OCI-LY1 (cell line): ENCODE results near the gene PCDHGA1.
"Not testable (repeated sequence)": the region's sequence is repeated elsewhere in the genome, so short reads cannot be mapped to it uniquely, and the experiment has no call there.

Source experiments
- H2AFZ ChIP-seq: fragments of 200-600 bp; sonication (generic), shearing (Covaris generic); 2 replicates; pipeline ENCODE4 v1.6.0; 2014; ENCODE audit warnings: antibody characterized with exemption, mild to moderate bottlenecking, low read length
- H3F3A ChIP-seq: fragments of 200-600 bp; sonication (generic), shearing (Covaris generic); 2 replicates; pipeline ENCODE4 v1.6.0; 2014; ENCODE audit warnings: mild to moderate bottlenecking, antibody characterized with exemption, low read length, moderate library complexity; ENCODE audit not compliant: insufficient read depth
- H3K27ac ChIP-seq: fragments of 200-600 bp; sonication (generic); 2 replicates; pipeline ENCODE4 v1.5.1; 2014; ENCODE audit warnings: low read length, mixed run types, mild to moderate bottlenecking, low read depth; ENCODE audit not compliant: poor library complexity, severe bottlenecking
- H3K27me3 ChIP-seq: fragments of 200-600 bp; sonication (generic); 2 replicates; pipeline ENCODE4 v1.6.0; 2014; ENCODE audit warnings: antibody characterized with exemption, mild to moderate bottlenecking, low read length, moderate library complexity; ENCODE audit not compliant: insufficient read depth
- H3K36me3 ChIP-seq: fragments of 200-600 bp; sonication (generic); 2 replicates; pipeline ENCODE4 v1.6.1; 2014; ENCODE audit warnings: mild to moderate bottlenecking, antibody characterized with exemption, low read length, moderate library complexity, mixed read lengths; ENCODE audit not compliant: insufficient read depth
- H3K4me1 ChIP-seq: fragments of 200-600 bp; sonication (generic); 2 replicates; pipeline ENCODE4 v1.5.1; 2014; ENCODE audit warnings: mild to moderate bottlenecking, low read length, moderate library complexity; ENCODE audit not compliant: insufficient read depth, severe bottlenecking
- H3K4me2 ChIP-seq: fragments of 200-600 bp; sonication (generic), shearing (Covaris generic); 2 replicates; pipeline ENCODE4 v1.6.1; 2014; ENCODE audit warnings: low read length
- H3K4me3 ChIP-seq: fragments of 200-600 bp; sonication (generic); 2 replicates; pipeline ENCODE4 v1.5.1; 2014; ENCODE audit warnings: low read length, low read depth, mild to moderate bottlenecking, mixed read lengths; ENCODE audit not compliant: poor library complexity, severe bottlenecking
- H3K79me2 ChIP-seq: fragments of 200-600 bp; shearing (Covaris generic); 2 replicates; pipeline ENCODE4 v1.6.1; 2016; ENCODE audit warnings: mixed run types, low read length, mixed read lengths; ENCODE audit not compliant: insufficient read depth
- H3K9ac ChIP-seq: fragments of 200-600 bp; sonication (generic), shearing (Covaris generic); 2 replicates; pipeline ENCODE4 v1.6.1; 2014; ENCODE audit warnings: mild to moderate bottlenecking, low read length, mixed read lengths
- H3K9me2 ChIP-seq: fragments of 200-600 bp; sonication (generic), shearing (Covaris generic); 2 replicates; pipeline ENCODE4 v1.6.1; 2014; ENCODE audit warnings: low read depth, mild to moderate bottlenecking, low read length, mixed read lengths
- H3K9me3 ChIP-seq: fragments of 200-600 bp; shearing (Covaris generic); 2 replicates; pipeline ENCODE4 v1.6.1; 2014; ENCODE audit warnings: low read length, mixed read lengths
- H4K20me1 ChIP-seq: fragments of 200-600 bp; sonication (generic), shearing (Covaris generic); 2 replicates; pipeline ENCODE4 v1.6.0; 2016; ENCODE audit warnings: mild to moderate bottlenecking, low read length; ENCODE audit not compliant: insufficient read depth
- CTCF ChIP-seq: fragments of 200-600 bp; sonication (generic), shearing (Covaris generic); IDR thresholded peaks from 2 replicates; pipeline ENCODE4 v1.5.1; 2017; ENCODE audit warnings: mild to moderate bottlenecking, antibody characterized with exemption, low read length, moderate library complexity, mixed read lengths
- EZH2 ChIP-seq: fragments of 200-600 bp; sonication (generic), shearing (Covaris generic); IDR thresholded peaks from 2 replicates; pipeline ENCODE4 v1.8.0; 2017; ENCODE audit warnings: borderline replicate concordance, mixed run types, mild to moderate bottlenecking, antibody characterized with exemption, low read length, moderate library complexity, mixed read lengths

Gene PCDHGA1

GRCh38 chr5:141393267-141393666, 63.0 kb downstream of the PCDHGA1 start:
- no peaks in the 10 kb centered on the region for H3K79me2 ChIP-seq
- no peak overlapping the region for H3K9ac ChIP-seq
- H3K27me3 ChIP-seq, result no peaks in the 10 kb centered on the region
- H2AFZ ChIP-seq, result no peak overlapping the region
- TF ChIP-seq CTCF, result no peak
- H3K4me2 ChIP-seq, result no peak overlapping the region
- no peaks in the 10 kb centered on the region for H3K9me2 ChIP-seq
- no peaks in the 10 kb centered on the region for H3F3A ChIP-seq
- no peaks in the 10 kb centered on the region for H3K36me3 ChIP-seq
- H4K20me1 ChIP-seq, result no peaks in the 10 kb centered on the region
- H3K4me1 ChIP-seq, result no peaks in the 10 kb centered on the region
- peaks cover 6% of the 10 kb centered on the region; the same call in 1 of the 2 replicates for H3K9me3 ChIP-seq
- H3K27ac ChIP-seq, result no peak overlapping the region
- H3K4me3 ChIP-seq, result no peak overlapping the region

GRCh38 chr5:141394401-141395187, 64.3 kb downstream of the PCDHGA1 start:
- not testable (repeated sequence) for H3K4me2 ChIP-seq, H3K79me2 ChIP-seq, H2AFZ ChIP-seq, H3K4me1 ChIP-seq, H3K9ac ChIP-seq, H3K27ac ChIP-seq, H3K9me3 ChIP-seq, H3K36me3 ChIP-seq, H3K4me3 ChIP-seq, H3K9me2 ChIP-seq, H3F3A ChIP-seq, H4K20me1 ChIP-seq, H3K27me3 ChIP-seq

- not testable (repeated sequence) for H3K79me2 ChIP-seq, H3K4me2 ChIP-seq, H3K27me3 ChIP-seq, H3F3A ChIP-seq, H3K9me2 ChIP-seq, H3K4me1 ChIP-seq, H3K27ac ChIP-seq, H4K20me1 ChIP-seq, H3K9me3 ChIP-seq, H3K9ac ChIP-seq, H2AFZ ChIP-seq, H3K4me3 ChIP-seq, H3K36me3 ChIP-seq
Observed at GRCh38 chr5:141397756-141398551, 67.6 kb downstream of the PCDHGA1 start, which contains the start of gene PCDHGB5. PCDHGB5 (plus strand) TSS chr5:141397947; CDS start chr5:141398128, 181 bp downstream.

GRCh38 chr5:141398608-141399007, 68.3 kb downstream of the PCDHGA1 start:
- Histone ChIP-seq H3K27ac (no peak overlapping the region), H3K27me3 (no peaks in the 10 kb centered on the region), H3K36me3 (no peaks in the 10 kb centered on the region), H2AFZ (no peak overlapping the region), H3K79me2 (no peaks in the 10 kb centered on the region), H3K4me1 (no peaks in the 10 kb centered on the region), H3K9ac (no peak overlapping the region), H3K4me3 (no peak overlapping the region), H4K20me1 (no peaks in the 10 kb centered on the region), H3K9me2 (no peaks in the 10 kb centered on the region), H3K4me2 (no peak overlapping the region), H3F3A (no peaks in the 10 kb centered on the region), H3K9me3 (peaks cover 5% of the 10 kb centered on the region; the same call in 1 of the 2 replicates)
- TF ChIP-seq CTCF (no peak), EZH2 (no peak)
